Subcutaneous adipose tissue (tissue), 4 donors: ENCODE measurements around the gene VSTM2L. TPM values are rescaled to one million over a fixed set of nuclear protein-coding genes. Genes with fewer than 3 reads are reported as not detected.

Experiments
- total RNA-seq, 4 donors: library from RNA; depleted of rRNA; stranded (reverse); fragments of >200 nt; gene quantifications; one replicate each; pipeline ENCODE4 v1.1.0, GENCODE V29; 2016
- TF ChIP-seq, protein P1 (sequence below): fragments of 450-650 bp; IDR thresholded peaks from one replicate; pipeline ENCODE4 v1.5.1; 2016; ENCODE audit warnings: low read depth, mild to moderate bottlenecking, control low read depth, antibody characterized with exemption, moderate library complexity

The VSTM2L gene
- total RNA-seq, 4 donors from 2014 or later = 1.1 to 1.9 TPM; not detected in 2

DNA sequence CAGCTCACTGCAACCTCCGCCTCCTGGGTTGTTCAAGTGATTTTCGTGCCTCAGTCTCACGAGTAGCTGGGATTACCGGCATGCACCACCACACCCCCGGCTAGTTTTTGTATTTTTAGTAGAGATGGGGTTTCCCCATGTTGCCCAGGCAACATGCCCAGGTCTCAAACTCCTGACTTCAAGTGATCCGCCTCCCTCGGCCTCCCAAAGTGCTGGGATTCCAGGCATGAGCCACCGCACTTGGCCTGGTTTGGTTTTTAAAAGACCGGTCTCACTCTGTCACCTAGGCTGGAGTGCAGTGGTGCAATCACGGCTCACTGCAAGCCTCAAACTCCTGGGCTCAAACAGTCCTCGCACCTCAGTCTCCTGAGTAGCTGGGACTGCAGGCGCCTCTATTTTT is 40.1 kb downstream of the VSTM2L start:
- TF ChIP-seq, protein P1, sequence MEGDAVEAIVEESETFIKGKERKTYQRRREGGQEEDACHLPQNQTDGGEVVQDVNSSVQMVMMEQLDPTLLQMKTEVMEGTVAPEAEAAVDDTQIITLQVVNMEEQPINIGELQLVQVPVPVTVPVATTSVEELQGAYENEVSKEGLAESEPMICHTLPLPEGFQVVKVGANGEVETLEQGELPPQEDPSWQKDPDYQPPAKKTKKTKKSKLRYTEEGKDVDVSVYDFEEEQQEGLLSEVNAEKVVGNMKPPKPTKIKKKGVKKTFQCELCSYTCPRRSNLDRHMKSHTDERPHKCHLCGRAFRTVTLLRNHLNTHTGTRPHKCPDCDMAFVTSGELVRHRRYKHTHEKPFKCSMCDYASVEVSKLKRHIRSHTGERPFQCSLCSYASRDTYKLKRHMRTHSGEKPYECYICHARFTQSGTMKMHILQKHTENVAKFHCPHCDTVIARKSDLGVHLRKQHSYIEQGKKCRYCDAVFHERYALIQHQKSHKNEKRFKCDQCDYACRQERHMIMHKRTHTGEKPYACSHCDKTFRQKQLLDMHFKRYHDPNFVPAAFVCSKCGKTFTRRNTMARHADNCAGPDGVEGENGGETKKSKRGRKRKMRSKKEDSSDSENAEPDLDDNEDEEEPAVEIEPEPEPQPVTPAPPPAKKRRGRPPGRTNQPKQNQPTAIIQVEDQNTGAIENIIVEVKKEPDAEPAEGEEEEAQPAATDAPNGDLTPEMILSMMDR = no peak

DNA sequence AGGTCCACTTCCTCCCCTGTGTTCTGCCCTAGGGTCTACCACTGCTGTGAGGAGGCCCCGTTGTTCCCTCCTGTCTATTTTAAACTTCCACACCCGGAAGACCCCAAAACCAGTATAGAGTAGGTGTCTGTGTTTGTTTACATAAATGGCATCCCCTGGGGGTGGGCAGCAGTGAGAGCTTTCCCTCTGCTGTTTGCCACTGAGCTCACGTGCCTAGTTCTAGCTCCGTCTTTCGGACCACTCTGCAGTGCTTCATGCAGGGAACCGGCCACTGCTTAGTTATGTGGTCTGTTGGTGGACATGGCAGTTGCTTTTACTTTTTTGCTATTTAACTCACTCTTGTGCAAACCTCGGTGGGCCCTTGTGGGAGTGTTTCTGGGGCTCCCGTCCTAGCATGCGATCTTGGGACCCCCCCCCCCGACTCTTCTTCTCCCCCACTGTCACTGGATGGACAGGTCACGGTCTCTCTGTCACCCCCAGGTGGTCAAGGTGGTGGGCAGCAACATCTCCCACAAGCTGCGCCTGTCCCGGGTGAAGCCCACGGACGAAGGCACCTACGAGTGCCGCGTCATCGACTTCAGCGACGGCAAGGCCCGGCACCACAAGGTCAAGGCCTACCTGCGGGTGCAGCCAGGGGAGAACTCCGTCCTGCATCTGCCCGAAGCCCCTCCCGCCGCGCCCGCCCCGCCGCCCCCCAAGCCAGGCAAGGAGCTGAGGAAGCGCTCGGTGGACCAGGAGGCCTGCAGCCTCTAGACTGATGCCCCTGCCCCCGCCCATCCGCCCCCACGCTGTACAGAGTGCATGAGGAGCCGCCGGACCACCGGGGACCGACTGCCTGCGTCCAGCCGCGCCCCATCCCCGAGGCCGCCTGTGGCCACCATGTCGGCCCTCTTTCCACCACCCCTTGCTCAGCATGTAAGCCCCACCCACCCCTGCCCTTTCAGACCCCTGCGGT is 40.9 kb downstream of the VSTM2L start:
- TF ChIP-seq, protein P1 = no peak

DNA sequence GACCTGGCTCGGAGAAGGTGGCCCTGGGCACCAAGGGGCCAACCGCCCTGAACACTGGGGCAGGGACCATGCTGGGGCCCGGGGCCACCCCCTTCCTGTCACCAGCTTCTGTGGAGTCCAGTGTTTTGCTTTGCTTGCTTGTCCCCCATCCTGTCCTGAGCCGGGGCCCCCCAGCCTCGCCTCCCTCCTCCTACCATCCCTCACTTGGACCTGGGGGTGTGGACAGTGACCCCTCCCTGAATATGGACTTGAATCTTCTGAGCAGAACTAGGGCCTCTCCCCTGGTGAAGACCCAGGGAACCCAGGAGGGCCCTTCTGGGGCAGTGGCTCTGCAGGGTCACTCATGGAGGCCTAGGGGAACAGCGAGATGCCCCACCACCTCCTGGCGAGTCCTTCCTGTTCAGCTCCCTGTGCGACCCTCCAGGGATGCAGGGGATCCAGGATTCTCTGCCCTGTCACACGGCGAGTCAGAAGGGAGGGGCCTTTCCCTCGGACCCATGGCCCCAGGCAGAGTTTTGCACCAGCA is 41.6 kb downstream of the VSTM2L start:
- TF ChIP-seq, protein P1 = no peak

DNA sequence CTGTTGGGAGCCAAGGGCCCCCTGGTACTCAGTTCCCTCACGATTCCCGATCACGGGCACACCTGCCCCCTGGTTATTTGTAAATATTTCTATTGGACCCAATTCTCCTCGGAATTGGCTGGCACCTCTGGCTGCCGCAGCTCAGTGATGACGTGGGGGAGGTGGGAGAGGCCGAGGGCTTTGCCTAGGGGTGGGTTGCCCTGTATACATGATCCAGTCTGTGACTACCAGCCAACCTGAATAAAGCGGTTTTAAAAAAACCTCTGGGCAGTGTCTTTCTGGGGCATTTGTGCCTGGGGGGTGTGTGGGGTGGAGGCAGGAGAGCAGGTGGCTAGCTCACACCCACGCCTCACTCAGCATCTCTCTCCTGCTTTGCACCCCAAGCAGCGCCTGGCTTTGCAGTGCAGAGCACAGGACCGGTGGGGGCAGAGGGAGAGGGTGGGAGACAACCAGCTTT is 42.2 kb downstream of the VSTM2L start:
- TF ChIP-seq, protein P1 = no peak

DNA sequence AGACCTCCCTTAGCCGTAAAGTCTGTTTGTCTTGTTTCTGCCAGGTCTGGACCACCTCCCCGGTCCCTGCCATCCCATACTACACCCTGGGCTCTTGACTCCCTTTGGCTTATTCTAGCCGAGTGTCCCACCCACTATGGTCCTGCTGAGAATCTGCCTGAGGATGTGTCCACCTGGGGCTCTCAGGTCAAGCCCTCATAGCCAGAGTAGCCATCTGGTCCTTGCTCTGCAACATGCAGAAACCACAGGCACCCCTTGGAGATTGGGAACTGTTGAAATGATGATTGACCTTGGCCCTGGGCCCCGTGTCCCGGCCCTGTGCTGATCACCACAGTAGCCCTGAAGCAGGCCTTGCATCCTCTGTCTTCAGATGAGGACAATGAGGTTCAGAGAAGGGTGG is 44.0 kb downstream of the VSTM2L start:
- TF ChIP-seq, protein P1 = no peak

DNA sequence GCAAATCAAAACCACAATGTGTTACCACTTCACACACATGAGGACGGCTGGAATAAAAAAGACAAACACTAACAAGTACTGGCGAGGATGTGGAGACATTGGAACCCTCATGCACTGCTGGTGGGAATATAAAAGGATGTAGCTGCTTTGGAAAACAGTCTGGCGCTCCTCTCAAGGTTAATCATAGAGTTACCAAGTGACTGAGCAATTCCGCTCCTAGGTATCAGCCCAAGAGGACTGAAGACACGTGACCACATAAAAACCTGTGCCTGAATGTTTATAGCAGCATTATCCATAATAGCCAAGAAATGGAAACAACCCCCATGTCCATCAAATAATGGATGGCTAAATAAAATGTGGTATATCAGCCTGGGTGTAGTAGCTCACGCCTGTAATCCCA is 45.0 kb downstream of the VSTM2L start:
- TF ChIP-seq, protein P1 = no peak

DNA sequence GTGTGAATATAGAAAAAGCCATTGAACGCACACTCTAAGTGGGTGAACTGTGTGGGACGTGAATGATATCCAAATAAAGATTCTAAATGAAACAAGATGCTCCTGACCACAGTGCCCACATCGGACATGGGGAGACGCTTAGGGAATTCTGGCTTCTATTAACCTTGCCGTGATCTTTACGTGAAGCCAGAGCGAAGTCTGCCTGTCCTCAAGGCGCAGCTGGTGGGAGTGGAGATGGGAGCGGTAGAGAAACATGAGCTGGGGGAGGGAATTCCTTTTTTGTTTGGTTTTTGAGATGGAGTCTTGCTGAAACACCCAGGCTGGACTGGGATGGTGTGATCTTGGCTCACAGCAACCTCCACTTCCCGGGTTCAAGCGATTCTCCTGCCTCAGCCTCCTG is 46.0 kb downstream of the VSTM2L start:
- TF ChIP-seq, protein P1 = no peak
